Immature natural killer cell (primary cell): Measurements from ENCODE around the gene SMTNL2. TPM values are rescaled to one million over a fixed set of nuclear protein-coding genes. Genes with fewer than 3 reads are reported as not detected.
"Not testable (repeated sequence)": the region's sequence is repeated elsewhere in the genome, so short reads cannot be mapped to it uniquely, and the experiment has no call there.

Source experiments
- DNase-seq, 3 donors: peaks; one replicate each; pipeline ENCODE4 v3.0.0; 2022; ENCODE audit warnings: mixed read lengths in 1 of 3
- H3K27ac Mint-ChIP-seq, 6 donors: one replicate each; pipeline ENCODE4 v1.8.0; 2020; ENCODE audit warnings: mixed read lengths in 6 of 6, mild to moderate bottlenecking in 5 of 6, inconsistent platforms in 4 of 6, moderate library complexity in 3 of 6
- H3K27me3 Mint-ChIP-seq, 3 donors: one replicate each; pipeline ENCODE4 v1.8.0; 2020 to 2021; ENCODE audit warnings: low read depth in 3 of 3, mild to moderate bottlenecking in 3 of 3, mixed read lengths in 3 of 3, moderate library complexity in 3 of 3, inconsistent platforms in 1 of 3
- H3K36me3 Mint-ChIP-seq, 3 donors: one replicate each; pipeline ENCODE4 v1.8.0; 2020; ENCODE audit warnings: mixed read lengths in 3 of 3, inconsistent platforms in 2 of 3, mild to moderate bottlenecking in 2 of 3
- H3K4me1 Mint-ChIP-seq, 2 donors: one replicate each; pipeline ENCODE4 v1.8.0; 2020; ENCODE audit warnings: inconsistent platforms in 2 of 2, mild to moderate bottlenecking in 2 of 2, mixed read lengths in 2 of 2, moderate library complexity in 1 of 2
- H3K4me3 Mint-ChIP-seq, 5 donors: one replicate each; pipeline ENCODE4 v1.8.0; 2020; ENCODE audit warnings: mild to moderate bottlenecking in 5 of 5, mixed read lengths in 5 of 5, inconsistent platforms in 3 of 5, moderate library complexity in 3 of 5
- H3K9me3 Mint-ChIP-seq, 6 donors: one replicate each; pipeline ENCODE4 v1.8.0; 2020; ENCODE audit warnings: mild to moderate bottlenecking in 6 of 6, mixed read lengths in 6 of 6, inconsistent platforms in 4 of 6, moderate library complexity in 3 of 6
- polyA plus RNA-seq, 3 donors: library from polyadenylated mRNA; unstranded; fragments of 300-500 nt; fragmentation: Illumina TruSeq; gene quantifications; one replicate each; pipeline ENCODE4 v1.2.3, GENCODE V29; 2021

The SMTNL2 gene
- polyA plus RNA-seq, 3 donors from 2014 or later: not detected

- H3K4me3 Mint-ChIP-seq: no peak overlapping the region
- H3K27me3 Mint-ChIP-seq: peaks cover 1 to 7% (median 4%) of the 10 kb centered on the region in 3 donors
- DNase-seq: no peak
- no peaks in the 10 kb centered on the region for H3K4me1 Mint-ChIP-seq
- no peak overlapping the region for H3K27ac Mint-ChIP-seq
- no peaks in the 10 kb centered on the region for H3K9me3 Mint-ChIP-seq
- H3K36me3 Mint-ChIP-seq: no peaks in the 10 kb centered on the region
Measured at GRCh38 chr17:4577386-4577993, 6.8 kb upstream of the SMTNL2 start.

GRCh38 chr17:4578349-4578748, 6.0 kb upstream of the SMTNL2 start:
- not testable (repeated sequence) for DNase-seq, H3K27me3 Mint-ChIP-seq, H3K36me3 Mint-ChIP-seq, H3K27ac Mint-ChIP-seq, H3K4me1 Mint-ChIP-seq, H3K4me3 Mint-ChIP-seq, H3K9me3 Mint-ChIP-seq

GRCh38 chr17:4579678-4580077, 4.7 kb upstream of the SMTNL2 start:
- Mint-ChIP-seq H3K4me3 (no peak overlapping the region), H3K27ac (no peak overlapping the region), H3K36me3 (no peaks in the 10 kb centered on the region), H3K9me3 (peaks cover 0 to 2% (median 0%) of the 10 kb centered on the region in 6 donors), H3K27me3 (peaks cover 2 to 10% (median 2%) of the 10 kb centered on the region in 3 donors), H3K4me1 (peaks cover 0 to 3% of the 10 kb centered on the region in 2 donors)
- no peak for DNase-seq

- Mint-ChIP-seq H3K27me3 (peaks cover 2 to 10% (median 4%) of the 10 kb centered on the region in 3 donors), H3K27ac (no peak overlapping the region), H3K9me3 (peaks cover 0 to 2% (median 0%) of the 10 kb centered on the region in 6 donors), H3K4me3 (no peak overlapping the region), H3K36me3 (no peaks in the 10 kb centered on the region), H3K4me1 (peaks cover 0 to 3% of the 10 kb centered on the region in 2 donors)
- no peak for DNase-seq
Measured at GRCh38 chr17:4580291-4580690, 4.0 kb upstream of the SMTNL2 start.

- H3K36me3 Mint-ChIP-seq: no peaks in the 10 kb centered on the region
- no peak overlapping the region for H3K27ac Mint-ChIP-seq
- H3K27me3 Mint-ChIP-seq: peaks cover 2 to 11% (median 4%) of the 10 kb centered on the region in 3 donors
- H3K9me3 Mint-ChIP-seq: peaks cover 0 to 4% (median 0%) of the 10 kb centered on the region in 6 donors
- DNase-seq: no peak
- H3K4me3 Mint-ChIP-seq: no peak overlapping the region
- peaks cover 0 to 5% of the 10 kb centered on the region in 2 donors for H3K4me1 Mint-ChIP-seq
Measured at GRCh38 chr17:4582101-4582501, 2.2 kb upstream of the SMTNL2 start.

GRCh38 chr17:4582691-4583090, 1.6 kb upstream of the SMTNL2 start:
- Mint-ChIP-seq H3K4me3 (no peak overlapping the region), H3K27ac (no peak overlapping the region), H3K9me3 (peaks cover 0 to 4% (median 0%) of the 10 kb centered on the region in 6 donors), H3K4me1 (peaks cover 0 to 5% of the 10 kb centered on the region in 2 donors), H3K36me3 (no peaks in the 10 kb centered on the region), H3K27me3 (peaks cover 2 to 11% (median 4%) of the 10 kb centered on the region in 3 donors)
- DNase-seq: no peak

- DNase-seq: no peak
- H3K9me3 Mint-ChIP-seq: peaks cover 0 to 4% (median 0%) of the 10 kb centered on the region in 6 donors
- H3K36me3 Mint-ChIP-seq: no peaks in the 10 kb centered on the region
- H3K4me3 Mint-ChIP-seq: peak overlapping the region in 1 of 5 donors; percentile 53
- H3K4me1 Mint-ChIP-seq: peaks cover 0 to 5% of the 10 kb centered on the region in 2 donors
- H3K27ac Mint-ChIP-seq: no peak overlapping the region
- H3K27me3 Mint-ChIP-seq: peaks cover 2 to 11% (median 4%) of the 10 kb centered on the region in 3 donors
Measured at GRCh38 chr17:4583206-4583605, 1.1 kb upstream of the SMTNL2 start.

- Mint-ChIP-seq H3K36me3 (no peaks in the 10 kb centered on the region), H3K27me3 (peaks cover 2 to 13% (median 4%) of the 10 kb centered on the region in 3 donors), H3K27ac (no peak overlapping the region), H3K9me3 (peaks cover 0 to 4% (median 0%) of the 10 kb centered on the region in 6 donors), H3K4me3 (peak overlapping the region in 3 of 5 donors; percentile 34 to 66 (median 53)), H3K4me1 (peaks cover 0 to 5% of the 10 kb centered on the region in 2 donors)
- no peak for DNase-seq
Measured at GRCh38 chr17:4583782-4584100, 588 bp upstream of the SMTNL2 start.

- DNase-seq: no peak
- Mint-ChIP-seq H3K4me1 (peaks cover 0 to 5% of the 10 kb centered on the region in 2 donors), H3K4me3 (peak overlapping the region in 2 of 5 donors; percentile 55 to 60), H3K36me3 (no peaks in the 10 kb centered on the region), H3K9me3 (peaks cover 0 to 4% (median 0%) of the 10 kb centered on the region in 6 donors), H3K27me3 (peaks cover 2 to 16% (median 4%) of the 10 kb centered on the region in 3 donors), H3K27ac (no peak overlapping the region)
Measured at GRCh38 chr17:4584917-4585637, 748 bp downstream of the SMTNL2 start.

GRCh38 chr17:4585638-4585994, 1.3 kb downstream of the SMTNL2 start:
- H3K27me3 Mint-ChIP-seq: peaks cover 4 to 16% (median 5%) of the 10 kb centered on the region in 3 donors
- no peak overlapping the region for H3K27ac Mint-ChIP-seq
- no peaks in the 10 kb centered on the region for H3K36me3 Mint-ChIP-seq
- peaks cover 0 to 4% (median 0%) of the 10 kb centered on the region in 6 donors for H3K9me3 Mint-ChIP-seq
- DNase-seq: no peak
- peaks cover 0 to 5% of the 10 kb centered on the region in 2 donors for H3K4me1 Mint-ChIP-seq
- H3K4me3 Mint-ChIP-seq: no peak overlapping the region

- no peak overlapping the region for H3K4me3 Mint-ChIP-seq
- no peaks in the 10 kb centered on the region for H3K36me3 Mint-ChIP-seq
- DNase-seq: no peak
- peaks cover 0 to 4% (median 0%) of the 10 kb centered on the region in 6 donors for H3K9me3 Mint-ChIP-seq
- no peak overlapping the region for H3K27ac Mint-ChIP-seq
- peaks cover 0 to 5% of the 10 kb centered on the region in 2 donors for H3K4me1 Mint-ChIP-seq
- peaks cover 2 to 14% (median 5%) of the 10 kb centered on the region in 3 donors for H3K27me3 Mint-ChIP-seq
Measured at GRCh38 chr17:4586043-4586442, 1.7 kb downstream of the SMTNL2 start.

- H3K36me3 Mint-ChIP-seq: no peaks in the 10 kb centered on the region
- H3K4me3 Mint-ChIP-seq: no peak overlapping the region
- H3K27me3 Mint-ChIP-seq: peaks cover 2 to 11% (median 5%) of the 10 kb centered on the region in 3 donors
- H3K27ac Mint-ChIP-seq: no peak overlapping the region
- peaks cover 0 to 5% of the 10 kb centered on the region in 2 donors for H3K4me1 Mint-ChIP-seq
- DNase-seq: no peak
- peaks cover 0 to 4% (median 0%) of the 10 kb centered on the region in 6 donors for H3K9me3 Mint-ChIP-seq
Measured at GRCh38 chr17:4587195-4587594, 2.9 kb downstream of the SMTNL2 start.

GRCh38 chr17:4587803-4588202, 3.5 kb downstream of the SMTNL2 start:
- H3K4me1 Mint-ChIP-seq: peaks cover 0 to 5% of the 10 kb centered on the region in 2 donors
- H3K27ac Mint-ChIP-seq: no peak overlapping the region
- peaks cover 3 to 11% (median 5%) of the 10 kb centered on the region in 3 donors for H3K27me3 Mint-ChIP-seq
- peaks cover 0 to 4% (median 0%) of the 10 kb centered on the region in 6 donors for H3K9me3 Mint-ChIP-seq
- DNase-seq: no peak
- H3K4me3 Mint-ChIP-seq: no peak overlapping the region
- no peaks in the 10 kb centered on the region for H3K36me3 Mint-ChIP-seq

- no peak overlapping the region for H3K4me3 Mint-ChIP-seq
Measured at GRCh38 chr17:4588391-4588790, 4.1 kb downstream of the SMTNL2 start.

More at GRCh38 chr17:4588391-4588790, 4.1 kb downstream of the SMTNL2 start:
- peaks cover 0 to 4% of the 10 kb centered on the region in 2 donors for H3K4me1 Mint-ChIP-seq
- no peak overlapping the region for H3K27ac Mint-ChIP-seq
- no peak for DNase-seq
- H3K9me3 Mint-ChIP-seq: peaks cover 0 to 4% (median 0%) of the 10 kb centered on the region in 6 donors
- H3K36me3 Mint-ChIP-seq: no peaks in the 10 kb centered on the region
- peaks cover 3 to 11% (median 5%) of the 10 kb centered on the region in 3 donors for H3K27me3 Mint-ChIP-seq
